H1 (cell line): Measurements from ENCODE around the gene TMEM269. TPM values are rescaled to one million over a fixed set of nuclear protein-coding genes. Genes with fewer than 3 reads are reported as not detected.

Experiments used
- ATF3 ChIP-seq: IDR thresholded peaks from 2 replicates; pipeline ENCODE4 v1.6.1; 2011; ENCODE audit warnings: low read depth, mild to moderate bottlenecking, low read length; ENCODE audit not compliant: insufficient read depth
- BACH1 ChIP-seq: IDR thresholded peaks from 2 replicates; pipeline ENCODE4 v1.6.1; 2012; ENCODE audit warnings: low read length, improper control_type of control experiment
- CHD1 ChIP-seq: IDR thresholded peaks from 2 replicates; pipeline ENCODE4 v1.6.1; 2012; ENCODE audit warnings: low read depth, low read length, improper control_type of control experiment
- EP300 ChIP-seq, 2 experiments: IDR thresholded peaks; 1 replicate in 1 of 2; 2 replicates in 1 of 2; pipeline ENCODE4 v1.6.1; 2011 to 2012; ENCODE audit warnings: low read depth in 2 of 2, low read length in 2 of 2, mild to moderate bottlenecking in 2 of 2, borderline replicate concordance in 1 of 2, inconsistent platforms in 1 of 2, moderate library complexity in 1 of 2
- NRF1 ChIP-seq: IDR thresholded peaks from 2 replicates; pipeline ENCODE4 v1.6.1; 2011; ENCODE audit warnings: mild to moderate bottlenecking, low read depth, low read length, improper control_type of control experiment
- POLR2AphosphoS5 ChIP-seq: IDR thresholded peaks from 2 replicates; pipeline ENCODE4 v1.6.1; 2011; ENCODE audit warnings: low read depth, low read length
- SP4 ChIP-seq: IDR thresholded peaks from 2 replicates; pipeline ENCODE4 v1.6.1; 2012; ENCODE audit warnings: low read length, inconsistent platforms
- TBP ChIP-seq: IDR thresholded peaks from 2 replicates; pipeline ENCODE4 v1.6.1; 2011; ENCODE audit warnings: low read depth, low read length, improper control_type of control experiment
- TCF12 ChIP-seq: IDR thresholded peaks from 2 replicates; pipeline ENCODE4 v1.6.1; 2011; ENCODE audit warnings: low read depth, mild to moderate bottlenecking, low read length
- polyA plus RNA-seq, 7 experiments: library from polyadenylated mRNA; depleted of rRNA in 3 of 7; stranded (reverse) in 5 of 7; unstranded in 2 of 7; fragments of >200 nt in 5 of 7; fragments of 200-250 nt in 2 of 7; gene quantifications; 1 replicate in 5 of 7; 2 replicates in 1 of 7; 4 replicates in 1 of 7; pipeline versions ENCODE4 v1.2.1 to v1.2.3, GENCODE V29; 2011 to 2013; ENCODE audit warnings: missing spikeins in 2 of 7, mixed read lengths in 2 of 7
- total RNA-seq: library from RNA; stranded (reverse); fragmentation: NEBNext Ultra II Directional; extraction: Animal tissue kit (Norgen Biotek cat#: 25700); gene quantifications from 2 replicates; pipeline ENCODE4 v1.2.1, GENCODE V29; 2021
- TF ChIP-seq, protein P1 (sequence below): fragments of 300-600 bp; sonication (generic); IDR thresholded peaks from 2 replicates; pipeline ENCODE4 v1.7.1; 2012; ENCODE audit warnings: low read length, moderate library complexity, mild to moderate bottlenecking, inconsistent platforms; ENCODE audit not compliant: insufficient replicate concordance

Gene TMEM269
- total and polyA plus RNA-seq, 2 of the 8 experiments (the other 6 are each of a cell fraction or from before 2014, with no cell fraction given) = 0.14 to 0.35 TPM

DNA sequence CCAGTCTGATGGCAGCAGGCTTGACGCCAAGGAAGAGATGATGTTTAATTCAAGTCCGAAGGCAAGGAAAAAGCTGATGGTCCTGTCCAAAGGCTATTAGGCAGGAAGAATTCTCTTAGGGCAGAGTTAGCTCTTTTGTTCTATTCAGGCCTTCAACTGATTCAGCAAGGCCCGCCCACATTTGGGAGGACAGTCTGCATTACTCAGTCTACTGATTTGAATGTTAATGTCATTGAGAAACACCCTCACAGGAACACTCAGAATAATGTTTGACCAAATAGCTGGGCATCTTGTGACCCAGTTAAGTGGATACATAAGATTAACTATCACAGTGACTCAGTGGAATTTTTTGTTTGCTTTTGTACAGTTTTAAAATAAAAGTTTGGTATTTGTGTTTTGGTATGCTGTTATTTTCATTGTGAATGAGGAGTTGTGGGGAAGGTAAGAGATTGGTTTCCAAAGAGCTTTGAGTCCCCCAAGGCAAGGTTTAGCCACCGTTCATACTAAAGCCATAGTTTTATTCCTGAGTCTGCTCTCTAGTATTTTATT is 59.9 kb downstream of the TMEM269 start (continued):
- TF ChIP-seq, protein P1, sequence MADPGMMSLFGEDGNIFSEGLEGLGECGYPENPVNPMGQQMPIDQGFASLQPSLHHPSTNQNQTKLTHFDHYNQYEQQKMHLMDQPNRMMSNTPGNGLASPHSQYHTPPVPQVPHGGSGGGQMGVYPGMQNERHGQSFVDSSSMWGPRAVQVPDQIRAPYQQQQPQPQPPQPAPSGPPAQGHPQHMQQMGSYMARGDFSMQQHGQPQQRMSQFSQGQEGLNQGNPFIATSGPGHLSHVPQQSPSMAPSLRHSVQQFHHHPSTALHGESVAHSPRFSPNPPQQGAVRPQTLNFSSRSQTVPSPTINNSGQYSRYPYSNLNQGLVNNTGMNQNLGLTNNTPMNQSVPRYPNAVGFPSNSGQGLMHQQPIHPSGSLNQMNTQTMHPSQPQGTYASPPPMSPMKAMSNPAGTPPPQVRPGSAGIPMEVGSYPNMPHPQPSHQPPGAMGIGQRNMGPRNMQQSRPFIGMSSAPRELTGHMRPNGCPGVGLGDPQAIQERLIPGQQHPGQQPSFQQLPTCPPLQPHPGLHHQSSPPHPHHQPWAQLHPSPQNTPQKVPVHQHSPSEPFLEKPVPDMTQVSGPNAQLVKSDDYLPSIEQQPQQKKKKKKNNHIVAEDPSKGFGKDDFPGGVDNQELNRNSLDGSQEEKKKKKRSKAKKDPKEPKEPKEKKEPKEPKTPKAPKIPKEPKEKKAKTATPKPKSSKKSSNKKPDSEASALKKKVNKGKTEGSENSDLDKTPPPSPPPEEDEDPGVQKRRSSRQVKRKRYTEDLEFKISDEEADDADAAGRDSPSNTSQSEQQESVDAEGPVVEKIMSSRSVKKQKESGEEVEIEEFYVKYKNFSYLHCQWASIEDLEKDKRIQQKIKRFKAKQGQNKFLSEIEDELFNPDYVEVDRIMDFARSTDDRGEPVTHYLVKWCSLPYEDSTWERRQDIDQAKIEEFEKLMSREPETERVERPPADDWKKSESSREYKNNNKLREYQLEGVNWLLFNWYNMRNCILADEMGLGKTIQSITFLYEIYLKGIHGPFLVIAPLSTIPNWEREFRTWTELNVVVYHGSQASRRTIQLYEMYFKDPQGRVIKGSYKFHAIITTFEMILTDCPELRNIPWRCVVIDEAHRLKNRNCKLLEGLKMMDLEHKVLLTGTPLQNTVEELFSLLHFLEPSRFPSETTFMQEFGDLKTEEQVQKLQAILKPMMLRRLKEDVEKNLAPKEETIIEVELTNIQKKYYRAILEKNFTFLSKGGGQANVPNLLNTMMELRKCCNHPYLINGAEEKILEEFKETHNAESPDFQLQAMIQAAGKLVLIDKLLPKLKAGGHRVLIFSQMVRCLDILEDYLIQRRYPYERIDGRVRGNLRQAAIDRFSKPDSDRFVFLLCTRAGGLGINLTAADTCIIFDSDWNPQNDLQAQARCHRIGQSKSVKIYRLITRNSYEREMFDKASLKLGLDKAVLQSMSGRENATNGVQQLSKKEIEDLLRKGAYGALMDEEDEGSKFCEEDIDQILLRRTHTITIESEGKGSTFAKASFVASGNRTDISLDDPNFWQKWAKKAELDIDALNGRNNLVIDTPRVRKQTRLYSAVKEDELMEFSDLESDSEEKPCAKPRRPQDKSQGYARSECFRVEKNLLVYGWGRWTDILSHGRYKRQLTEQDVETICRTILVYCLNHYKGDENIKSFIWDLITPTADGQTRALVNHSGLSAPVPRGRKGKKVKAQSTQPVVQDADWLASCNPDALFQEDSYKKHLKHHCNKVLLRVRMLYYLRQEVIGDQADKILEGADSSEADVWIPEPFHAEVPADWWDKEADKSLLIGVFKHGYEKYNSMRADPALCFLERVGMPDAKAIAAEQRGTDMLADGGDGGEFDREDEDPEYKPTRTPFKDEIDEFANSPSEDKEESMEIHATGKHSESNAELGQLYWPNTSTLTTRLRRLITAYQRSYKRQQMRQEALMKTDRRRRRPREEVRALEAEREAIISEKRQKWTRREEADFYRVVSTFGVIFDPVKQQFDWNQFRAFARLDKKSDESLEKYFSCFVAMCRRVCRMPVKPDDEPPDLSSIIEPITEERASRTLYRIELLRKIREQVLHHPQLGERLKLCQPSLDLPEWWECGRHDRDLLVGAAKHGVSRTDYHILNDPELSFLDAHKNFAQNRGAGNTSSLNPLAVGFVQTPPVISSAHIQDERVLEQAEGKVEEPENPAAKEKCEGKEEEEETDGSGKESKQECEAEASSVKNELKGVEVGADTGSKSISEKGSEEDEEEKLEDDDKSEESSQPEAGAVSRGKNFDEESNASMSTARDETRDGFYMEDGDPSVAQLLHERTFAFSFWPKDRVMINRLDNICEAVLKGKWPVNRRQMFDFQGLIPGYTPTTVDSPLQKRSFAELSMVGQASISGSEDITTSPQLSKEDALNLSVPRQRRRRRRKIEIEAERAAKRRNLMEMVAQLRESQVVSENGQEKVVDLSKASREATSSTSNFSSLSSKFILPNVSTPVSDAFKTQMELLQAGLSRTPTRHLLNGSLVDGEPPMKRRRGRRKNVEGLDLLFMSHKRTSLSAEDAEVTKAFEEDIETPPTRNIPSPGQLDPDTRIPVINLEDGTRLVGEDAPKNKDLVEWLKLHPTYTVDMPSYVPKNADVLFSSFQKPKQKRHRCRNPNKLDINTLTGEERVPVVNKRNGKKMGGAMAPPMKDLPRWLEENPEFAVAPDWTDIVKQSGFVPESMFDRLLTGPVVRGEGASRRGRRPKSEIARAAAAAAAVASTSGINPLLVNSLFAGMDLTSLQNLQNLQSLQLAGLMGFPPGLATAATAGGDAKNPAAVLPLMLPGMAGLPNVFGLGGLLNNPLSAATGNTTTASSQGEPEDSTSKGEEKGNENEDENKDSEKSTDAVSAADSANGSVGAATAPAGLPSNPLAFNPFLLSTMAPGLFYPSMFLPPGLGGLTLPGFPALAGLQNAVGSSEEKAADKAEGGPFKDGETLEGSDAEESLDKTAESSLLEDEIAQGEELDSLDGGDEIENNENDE = no peak
- no peak for TF ChIP-seq BACH1
- TF ChIP-seq TCF12 = no peak
- TF ChIP-seq POLR2AphosphoS5 = no peak
- TF ChIP-seq SP4 = no peak
- TF ChIP-seq TBP = no peak
- no peak for TF ChIP-seq CHD1
- no peak for TF ChIP-seq NRF1
- TF ChIP-seq ATF3 = no peak
- no peak for TF ChIP-seq EP300 (IDR thresholded peaks at IDR 0.05; ENCODE audit: borderline replicate concordance in 1 of 2, low read depth in 2 of 2, low read length in 2 of 2)
